ENCODE measurements around the gene MYF5.

DNA sequence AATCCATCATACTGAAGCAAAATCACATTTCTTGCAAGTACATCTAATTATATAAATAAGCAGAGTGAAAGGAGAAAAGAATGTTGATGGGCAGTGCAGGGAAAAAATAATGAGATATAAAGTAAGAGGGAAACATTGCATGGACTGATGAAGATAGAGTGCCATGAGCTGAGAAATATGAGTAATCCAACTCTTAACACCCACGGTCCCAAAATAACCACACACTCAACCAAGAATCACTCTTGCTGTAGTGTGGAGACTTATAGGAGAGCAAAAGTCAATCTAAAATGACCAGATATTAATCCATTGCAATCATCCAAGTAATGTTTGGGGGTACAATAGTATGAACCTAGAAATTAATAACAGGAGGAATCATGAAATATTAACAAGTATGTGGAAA, 40.2 kb downstream of the MYF5 start:
- no peak for TF ChIP-seq EP300 (IDR thresholded peaks at IDR 0.05)
- TF ChIP-seq POLR2A (IDR thresholded peaks at IDR 0.05), result no peak
